Fibroblast of lung (primary cell): ENCODE data around the gene DNAJC10. TPM values are rescaled to one million over a fixed set of nuclear protein-coding genes. Genes with fewer than 3 reads are reported as not detected.

ENCODE experiments used
- DNase-seq, 2 donors: peaks; one replicate each; pipeline versions ENCODE4 v3.0.0 to v3.0.0-alpha.2; 2010; ENCODE audit warnings: low read depth in 2 of 2
- H2AFZ ChIP-seq: 2 replicates; pipeline ENCODE4 v1.5.1; 2012; ENCODE audit warnings: low read length, control low read depth, inconsistent platforms
- H3K27ac ChIP-seq: 2 replicates; pipeline ENCODE4 v1.5.1; 2011; ENCODE audit warnings: low read length, control low read depth; ENCODE audit not compliant: insufficient read depth
- H3K27me3 ChIP-seq: 2 replicates; pipeline ENCODE4 v1.5.1; 2011; ENCODE audit warnings: mild to moderate bottlenecking, low read length; ENCODE audit not compliant: control insufficient read depth, insufficient read depth
- H3K36me3 ChIP-seq: 2 replicates; pipeline ENCODE4 v1.5.1; 2011; ENCODE audit warnings: low read length; ENCODE audit not compliant: control insufficient read depth, insufficient read depth
- H3K4me1 ChIP-seq: 2 replicates; pipeline ENCODE4 v1.5.1; 2011; ENCODE audit warnings: low read length; ENCODE audit not compliant: control insufficient read depth, insufficient read depth; ENCODE audit errors: extremely low read depth
- H3K4me2 ChIP-seq: 2 replicates; pipeline ENCODE4 v1.5.1; 2011; ENCODE audit warnings: low read length, control low read depth; ENCODE audit not compliant: insufficient read depth; ENCODE audit errors: extremely low read depth
- H3K4me3 ChIP-seq, 4 experiments: fragments of 200-600 bp in 1 of 4; sonication (generic) in 1 of 4; replicated peaks in 1 of 4; 2 replicates each; pipeline ENCODE4 v1.5.1; 2011 to 2016; ENCODE audit warnings: low read length in 4 of 4, low read depth in 3 of 4, mild to moderate bottlenecking in 3 of 4, control low read depth in 2 of 4, inconsistent platforms in 1 of 4, mixed read lengths in 1 of 4; ENCODE audit not compliant: insufficient read depth in 1 of 4; ENCODE audit errors: control extremely low read depth in 1 of 4
- H3K79me2 ChIP-seq: 2 replicates; pipeline ENCODE4 v1.5.1; 2012; ENCODE audit warnings: mild to moderate bottlenecking, low read length, inconsistent platforms; ENCODE audit not compliant: control insufficient read depth, insufficient read depth
- H3K9ac ChIP-seq: 2 replicates; pipeline ENCODE4 v1.5.1; 2011; ENCODE audit warnings: mild to moderate bottlenecking, low read length, control low read depth; ENCODE audit not compliant: insufficient read depth
- H3K9me3 ChIP-seq: 2 replicates; pipeline ENCODE4 v1.5.1; 2012; ENCODE audit warnings: low read depth, low read length; ENCODE audit not compliant: control insufficient read depth, insufficient read depth
- H4K20me1 ChIP-seq: 2 replicates; pipeline ENCODE4 v1.5.1; 2011; ENCODE audit warnings: low read length; ENCODE audit not compliant: control insufficient read depth, insufficient read depth; ENCODE audit errors: extremely low read depth
- EZH2 ChIP-seq: IDR thresholded peaks from 2 replicates; pipeline ENCODE4 v1.5.1; 2012; ENCODE audit warnings: low read length, control low read depth, mild to moderate bottlenecking; ENCODE audit errors: missing control alignments
- polyA plus RNA-seq, 2 donors: library from polyadenylated mRNA; depleted of rRNA in 1 of 2; stranded (reverse) in 1 of 2; unstranded in 1 of 2; fragments of >200 nt; gene quantifications; 2 replicates each; pipeline ENCODE4 v1.2.1, GENCODE V29; 2011 to 2012; ENCODE audit warnings: missing spikeins in 1 of 2
- total RNA-seq: library from RNA; depleted of rRNA; stranded (reverse); fragments of >200 nt; gene quantifications from 2 replicates; pipeline ENCODE4 v1.2.1, GENCODE V29; 2014
- TF ChIP-seq, protein P1 (sequence below), 2 donors: IDR thresholded peaks in 1 of 2; conservative IDR thresholded peaks in 1 of 2; 1 replicate in 1 of 2; 2 replicates in 1 of 2; pipeline ENCODE4 v1.5.1; 2011 to 2012; ENCODE audit warnings: low read length in 2 of 2, control low read depth in 1 of 2, inconsistent platforms in 1 of 2, low read depth in 1 of 2, mild to moderate bottlenecking in 1 of 2

Gene DNAJC10
- total and polyA plus RNA-seq, 2 donors (not counting 1 experiment from before 2014, with no cell fraction given) = 86.7 to 102 TPM

GRCh38 chr2:182814380-182814779, 98.3 kb downstream of the DNAJC10 start:
- no peak overlapping the region for H2AFZ ChIP-seq
- H3K27me3 ChIP-seq = no peaks in the 10 kb centered on the region
- no peaks in the 10 kb centered on the region for H3K4me1 ChIP-seq
- H3K9ac ChIP-seq = no peak overlapping the region
- no peaks in the 10 kb centered on the region for H3K9me3 ChIP-seq
- H3K79me2 ChIP-seq = no peaks in the 10 kb centered on the region
- H4K20me1 ChIP-seq = no peaks in the 10 kb centered on the region
- no peaks in the 10 kb centered on the region for H3K36me3 ChIP-seq
- H3K4me2 ChIP-seq = no peak overlapping the region
- no peak overlapping the region for H3K4me3 ChIP-seq
- no peak for DNase-seq
- H3K27ac ChIP-seq = no peak overlapping the region
- TF ChIP-seq, protein P1, sequence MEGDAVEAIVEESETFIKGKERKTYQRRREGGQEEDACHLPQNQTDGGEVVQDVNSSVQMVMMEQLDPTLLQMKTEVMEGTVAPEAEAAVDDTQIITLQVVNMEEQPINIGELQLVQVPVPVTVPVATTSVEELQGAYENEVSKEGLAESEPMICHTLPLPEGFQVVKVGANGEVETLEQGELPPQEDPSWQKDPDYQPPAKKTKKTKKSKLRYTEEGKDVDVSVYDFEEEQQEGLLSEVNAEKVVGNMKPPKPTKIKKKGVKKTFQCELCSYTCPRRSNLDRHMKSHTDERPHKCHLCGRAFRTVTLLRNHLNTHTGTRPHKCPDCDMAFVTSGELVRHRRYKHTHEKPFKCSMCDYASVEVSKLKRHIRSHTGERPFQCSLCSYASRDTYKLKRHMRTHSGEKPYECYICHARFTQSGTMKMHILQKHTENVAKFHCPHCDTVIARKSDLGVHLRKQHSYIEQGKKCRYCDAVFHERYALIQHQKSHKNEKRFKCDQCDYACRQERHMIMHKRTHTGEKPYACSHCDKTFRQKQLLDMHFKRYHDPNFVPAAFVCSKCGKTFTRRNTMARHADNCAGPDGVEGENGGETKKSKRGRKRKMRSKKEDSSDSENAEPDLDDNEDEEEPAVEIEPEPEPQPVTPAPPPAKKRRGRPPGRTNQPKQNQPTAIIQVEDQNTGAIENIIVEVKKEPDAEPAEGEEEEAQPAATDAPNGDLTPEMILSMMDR (conservative IDR thresholded peaks at IDR 0.05 in 1 of 2, IDR thresholded peaks at IDR 0.05 in 1 of 2; ENCODE audit: low read depth in 1 of 2, low read length in 2 of 2) = no peak
- TF ChIP-seq EZH2 = no peak

- H3K4me2 ChIP-seq = no peak overlapping the region
- H3K9ac ChIP-seq = no peak overlapping the region
- H3K79me2 ChIP-seq = no peaks in the 10 kb centered on the region
- DNase-seq = no peak
- no peak overlapping the region for H3K4me3 ChIP-seq
- no peaks in the 10 kb centered on the region for H3K36me3 ChIP-seq
- H2AFZ ChIP-seq = no peak overlapping the region
- no peak overlapping the region for H3K27ac ChIP-seq
- H4K20me1 ChIP-seq = no peaks in the 10 kb centered on the region
- no peaks in the 10 kb centered on the region for H3K27me3 ChIP-seq
- no peaks in the 10 kb centered on the region for H3K9me3 ChIP-seq
- TF ChIP-seq, protein P1 (conservative IDR thresholded peaks at IDR 0.05 in 1 of 2, IDR thresholded peaks at IDR 0.05 in 1 of 2; ENCODE audit: low read depth in 1 of 2, low read length in 2 of 2) = no peak
- TF ChIP-seq EZH2 = no peak
- no peaks in the 10 kb centered on the region for H3K4me1 ChIP-seq
Measured at GRCh38 chr2:182814804-182815203, 98.7 kb downstream of the DNAJC10 start.

GRCh38 chr2:182816866-182817265, 100.8 kb downstream of the DNAJC10 start:
- Histone ChIP-seq H2AFZ (no peak overlapping the region), H4K20me1 (no peaks in the 10 kb centered on the region), H3K36me3 (no peaks in the 10 kb centered on the region), H3K27me3 (no peaks in the 10 kb centered on the region), H3K4me1 (no peaks in the 10 kb centered on the region), H3K79me2 (no peaks in the 10 kb centered on the region), H3K4me2 (no peak overlapping the region), H3K9ac (no peak overlapping the region), H3K27ac (no peak overlapping the region), H3K4me3 (no peak overlapping the region), H3K9me3 (no peaks in the 10 kb centered on the region)
- no peak for TF ChIP-seq EZH2
- TF ChIP-seq, protein P1 (conservative IDR thresholded peaks at IDR 0.05 in 1 of 2, IDR thresholded peaks at IDR 0.05 in 1 of 2; ENCODE audit: low read depth in 1 of 2, low read length in 2 of 2) = no peak
- peak in 1 of 2 donors; percentile 29 for DNase-seq
